AG09309 (cell line): Measurements from ENCODE around the gene PDIA6.
A peak's percentile ranks its signal among the peaks of the same experiment; 100 is the strongest.

Experiments
- DNase-seq: peaks from one replicate; pipeline ENCODE4 v3.0.0-alpha.2; 2010; ENCODE audit warnings: low read depth
- H3K4me3 ChIP-seq: 2 replicates; pipeline ENCODE4 v1.5.1; 2011; ENCODE audit warnings: mild to moderate bottlenecking, low read depth, low read length, moderate library complexity; ENCODE audit not compliant: control insufficient read depth
- CTCF ChIP-seq: IDR thresholded peaks from 2 replicates; pipeline ENCODE4 v1.5.1; 2011; ENCODE audit warnings: mild to moderate bottlenecking, low read depth, low read length, inconsistent platforms; ENCODE audit not compliant: insufficient read depth, control insufficient read depth; ENCODE audit errors: missing control alignments

Gene PDIA6

GRCh38 chr2:10839813-10840212 is 27.2 kb upstream of the PDIA6 start:
- H3K4me3 ChIP-seq, result no peak overlapping the region
- TF ChIP-seq CTCF, result no peak
- DNase-seq, result no peak

GRCh38 chr2:10838734-10839133 is 26.1 kb upstream of the PDIA6 start:
- DNase-seq, result no peak
- no peak for TF ChIP-seq CTCF
- H3K4me3 ChIP-seq, result no peak overlapping the region

- DNase-seq, result no peak
- no peak overlapping the region for H3K4me3 ChIP-seq
- no peak for TF ChIP-seq CTCF
These were observed 25.0 kb upstream of the PDIA6 start for GRCh38 chr2:10837298-10838266.

- H3K4me3 ChIP-seq, result no peak overlapping the region
- no peak for DNase-seq
- peak; percentile 92 for TF ChIP-seq CTCF
These were observed 22.7 kb upstream of the PDIA6 start for GRCh38 chr2:10835052-10835970.

- no peak for DNase-seq
- TF ChIP-seq CTCF, result no peak
These were observed 21.6 kb upstream of the PDIA6 start for GRCh38 chr2:10834068-10834655.

GRCh38 chr2:10833021-10833420 is 20.4 kb upstream of the PDIA6 start:
- H3K4me3 ChIP-seq, result no peak overlapping the region
- TF ChIP-seq CTCF, result no peak
- no peak for DNase-seq

More at GRCh38 chr2:10834068-10834655, 21.6 kb upstream of the PDIA6 start:
- no peak overlapping the region for H3K4me3 ChIP-seq
